Loucy (cell line): ENCODE measurements around the gene MMS19.

Experiments
- H2AFZ ChIP-seq: fragments of 200-600 bp; sonication (generic); 2 replicates; pipeline ENCODE4 v1.6.0; 2016; ENCODE audit warnings: antibody characterized with exemption, mild to moderate bottlenecking, low read length, moderate library complexity
- H3F3A ChIP-seq: fragments of 200-600 bp; 2 replicates; pipeline ENCODE4 v1.6.0; 2016; ENCODE audit warnings: antibody characterized with exemption, low read depth, mild to moderate bottlenecking
- H3K27me3 ChIP-seq: fragments of 200-600 bp; sonication (generic); 2 replicates; pipeline ENCODE4 v1.6.1; 2014; ENCODE audit warnings: low read length, mild to moderate bottlenecking; ENCODE audit not compliant: insufficient read depth, poor library complexity, severe bottlenecking
- H3K36me3 ChIP-seq: fragments of 200-600 bp; sonication (generic); 2 replicates; pipeline ENCODE4 v1.6.1; 2016; ENCODE audit warnings: low read length; ENCODE audit not compliant: insufficient read depth
- H3K4me1 ChIP-seq: fragments of 200-600 bp; sonication (generic); 2 replicates; pipeline ENCODE4 v1.5.1; 2014; ENCODE audit warnings: low read length, mild to moderate bottlenecking; ENCODE audit not compliant: insufficient read depth, poor library complexity, severe bottlenecking
- H3K4me2 ChIP-seq: fragments of 200-600 bp; sonication (generic); 2 replicates; pipeline ENCODE4 v1.6.0; 2014; ENCODE audit warnings: antibody characterized with exemption, low read length, low read depth, mild to moderate bottlenecking; ENCODE audit not compliant: poor library complexity, severe bottlenecking
- H3K4me3 ChIP-seq: fragments of 200-600 bp; sonication (generic); 2 replicates; pipeline ENCODE4 v1.5.1; 2014; ENCODE audit warnings: low read length, mild to moderate bottlenecking, mixed read lengths; ENCODE audit not compliant: poor library complexity, severe bottlenecking
- H3K79me2 ChIP-seq: fragments of 200-600 bp; sonication (generic); 2 replicates; pipeline ENCODE4 v1.6.1; 2014; ENCODE audit warnings: low read length; ENCODE audit not compliant: insufficient read depth
- H3K9ac ChIP-seq: fragments of 200-600 bp; sonication (generic); 2 replicates; pipeline ENCODE4 v1.6.0; 2014; ENCODE audit warnings: mild to moderate bottlenecking, low read depth, low read length, moderate library complexity; ENCODE audit not compliant: poor library complexity, severe bottlenecking
- H3K9me2 ChIP-seq: fragments of 200-600 bp; sonication (generic); replicated peaks from 2 replicates; pipeline ENCODE4 v1.6.1; 2016; ENCODE audit warnings: low read depth, low read length, mixed read lengths
- H3K9me3 ChIP-seq: fragments of 200-600 bp; sonication (generic); 2 replicates; pipeline ENCODE4 v1.6.1; 2014; ENCODE audit warnings: mild to moderate bottlenecking, antibody characterized with exemption, low read length, low read depth; ENCODE audit not compliant: insufficient read depth
- H4K20me1 ChIP-seq: fragments of 200-600 bp; sonication (generic); 2 replicates; pipeline ENCODE4 v1.6.0; 2014; ENCODE audit warnings: antibody characterized with exemption, low read length, mild to moderate bottlenecking; ENCODE audit not compliant: insufficient read depth, poor library complexity, severe bottlenecking
- CTCF ChIP-seq: fragments of 200-600 bp; sonication (generic); conservative IDR thresholded peaks from 2 replicates; pipeline ENCODE4 v1.5.1; 2014; ENCODE audit warnings: mild to moderate bottlenecking, antibody characterized with exemption, low read length
- EZH2phosphoT487 ChIP-seq: fragments of 200-600 bp; IDR thresholded peaks from 2 replicates; pipeline ENCODE4 v1.6.1; 2018; ENCODE audit warnings: antibody characterized with exemption, mild to moderate bottlenecking, moderate library complexity, borderline replicate concordance

Gene MMS19

GRCh38 chr10:97533888-97534287 lies 35.7 kb upstream of the MMS19 start:
- H3K9ac ChIP-seq = no peak overlapping the region
- no peak overlapping the region for H3K4me2 ChIP-seq
- TF ChIP-seq EZH2phosphoT487 = no peak
- TF ChIP-seq CTCF = no peak

GRCh38 chr10:97532935-97533671 lies 34.9 kb upstream of the MMS19 start:
- Histone ChIP-seq H3K9me2 (no peaks in the 10 kb centered on the region), H3K9me3 (no peaks in the 10 kb centered on the region), H3K27me3 (no peaks in the 10 kb centered on the region), H3K4me1 (no peaks in the 10 kb centered on the region), H2AFZ (no peak overlapping the region), H3F3A (no peaks in the 10 kb centered on the region), H3K9ac (no peak overlapping the region), H3K4me2 (no peak overlapping the region), H3K4me3 (no peak overlapping the region), H4K20me1 (no peaks in the 10 kb centered on the region), H3K36me3 (no peaks in the 10 kb centered on the region), H3K79me2 (no peaks in the 10 kb centered on the region)
- no peak for TF ChIP-seq EZH2phosphoT487
- TF ChIP-seq CTCF = no peak

More at GRCh38 chr10:97533888-97534287, 35.7 kb upstream of the MMS19 start:
- Histone ChIP-seq H3K27me3 (no peaks in the 10 kb centered on the region), H3K36me3 (no peaks in the 10 kb centered on the region), H2AFZ (no peak overlapping the region), H3K79me2 (no peaks in the 10 kb centered on the region), H3F3A (no peaks in the 10 kb centered on the region), H3K4me3 (no peak overlapping the region), H4K20me1 (no peaks in the 10 kb centered on the region), H3K4me1 (no peaks in the 10 kb centered on the region), H3K9me2 (no peaks in the 10 kb centered on the region), H3K9me3 (no peaks in the 10 kb centered on the region)

- H4K20me1 ChIP-seq = no peaks in the 10 kb centered on the region
- H3K9me2 ChIP-seq = no peaks in the 10 kb centered on the region
- no peaks in the 10 kb centered on the region for H3K79me2 ChIP-seq
- no peaks in the 10 kb centered on the region for H3K27me3 ChIP-seq
- no peaks in the 10 kb centered on the region for H3K36me3 ChIP-seq
- no peak for TF ChIP-seq CTCF
- no peak for TF ChIP-seq EZH2phosphoT487
- H3K9ac ChIP-seq = no peak overlapping the region
- H3F3A ChIP-seq = no peaks in the 10 kb centered on the region
- H3K9me3 ChIP-seq = no peaks in the 10 kb centered on the region
- H3K4me2 ChIP-seq = no peak overlapping the region
- no peaks in the 10 kb centered on the region for H3K4me1 ChIP-seq
- H2AFZ ChIP-seq = no peak overlapping the region
- H3K4me3 ChIP-seq = no peak overlapping the region
Measured at GRCh38 chr10:97531401-97531986, 33.3 kb upstream of the MMS19 start.
